NCI-H1694 (cell line): ENCODE data around the gene CUX1.
"Not testable (repeated sequence)": the region's sequence is repeated elsewhere in the genome, so short reads cannot be mapped to it uniquely, and the experiment has no call there.

Source experiments
- DNase-seq: peaks from one replicate; lab custom pipeline; 2025; lab: John Stamatoyannopoulos, UW

The CUX1 gene

DNA sequence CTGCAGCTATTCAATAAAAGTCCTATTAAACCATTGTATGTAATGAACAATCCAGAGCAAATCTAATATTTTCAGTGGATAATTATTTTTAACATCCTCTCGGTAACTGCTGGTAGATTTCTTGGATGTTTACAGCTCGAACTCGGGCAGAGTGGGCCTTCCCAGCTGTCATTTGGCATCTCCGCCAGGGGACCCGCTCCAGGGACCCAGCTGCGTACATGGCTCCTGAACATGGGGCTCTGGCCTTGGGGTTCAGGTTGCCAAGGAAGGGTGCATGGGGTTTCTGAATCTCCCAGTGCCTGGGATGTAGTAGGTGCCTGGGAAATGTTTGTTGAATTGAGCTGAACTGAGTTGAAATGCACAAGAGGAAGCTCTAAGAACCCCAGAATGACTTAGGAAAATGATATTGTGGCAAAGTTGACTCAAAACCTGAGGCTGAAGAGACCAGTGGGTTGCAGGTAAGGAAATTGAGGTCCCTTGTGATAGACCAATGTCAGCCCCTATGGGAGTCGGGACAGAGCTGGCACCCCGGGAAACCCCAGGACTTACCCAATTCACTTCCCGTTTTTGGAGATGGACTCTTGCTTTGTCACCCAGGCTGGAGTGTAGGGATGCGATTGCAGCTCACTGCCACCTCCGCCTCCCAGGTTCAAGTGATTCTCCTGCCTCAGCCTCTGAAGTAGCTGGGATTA is 228.4 kb downstream of the CUX1 start:
- no peak for DNase-seq

DNA sequence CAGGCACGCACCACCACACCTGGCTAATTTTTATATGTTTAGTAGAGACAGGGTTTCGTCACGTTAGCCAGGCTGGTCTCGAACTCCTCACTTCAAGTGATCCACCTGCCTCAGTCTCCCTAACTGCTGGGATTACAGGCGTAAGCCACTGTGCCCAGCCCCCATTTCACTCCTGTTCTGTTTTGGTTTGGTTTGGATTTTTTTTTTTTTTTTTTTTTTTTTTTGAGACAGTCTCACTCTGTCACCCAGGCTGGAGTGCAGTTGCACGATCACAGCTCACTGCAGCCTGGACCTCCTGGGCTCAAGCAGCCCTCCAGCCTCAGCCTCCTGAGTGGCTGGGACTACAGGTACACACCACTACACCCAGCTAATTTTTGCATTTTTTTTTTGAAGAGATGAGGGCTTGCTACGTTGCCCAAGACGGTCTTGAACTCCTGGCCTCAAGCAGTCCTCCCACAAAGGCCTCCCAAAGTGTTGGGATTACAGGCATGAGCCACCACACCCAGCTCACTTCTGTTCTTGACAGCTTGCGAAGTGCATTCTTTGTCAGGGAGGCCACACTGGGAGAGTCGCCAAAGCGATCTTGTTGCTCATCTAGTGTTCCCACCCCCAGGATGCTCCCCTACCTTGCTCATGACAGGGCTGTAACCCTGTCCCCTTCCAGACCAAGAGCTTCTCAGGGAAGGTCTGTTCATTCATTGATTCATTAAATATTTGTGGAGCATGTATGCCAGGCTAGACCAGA is 229.1 kb downstream of the CUX1 start:
- no peak for DNase-seq

DNA sequence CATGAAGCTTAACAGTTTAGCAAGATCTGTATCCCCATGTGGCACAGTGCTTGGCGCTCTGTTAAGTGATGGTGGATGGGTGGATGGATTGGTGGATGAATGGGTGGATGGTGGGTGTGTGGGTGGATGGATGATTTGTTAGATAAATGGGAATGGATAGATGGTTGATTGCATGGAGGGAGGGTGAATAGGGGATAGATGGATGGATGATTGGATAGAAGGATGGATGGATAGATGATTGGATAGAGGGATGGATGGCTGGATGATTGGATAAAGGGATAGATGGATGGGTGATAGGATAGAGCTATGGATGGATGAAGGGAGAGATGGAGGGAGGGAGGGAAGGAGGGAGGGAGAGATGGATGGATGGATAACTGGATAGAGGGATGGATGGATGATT is 229.7 kb downstream of the CUX1 start:
- no peak for DNase-seq

DNA sequence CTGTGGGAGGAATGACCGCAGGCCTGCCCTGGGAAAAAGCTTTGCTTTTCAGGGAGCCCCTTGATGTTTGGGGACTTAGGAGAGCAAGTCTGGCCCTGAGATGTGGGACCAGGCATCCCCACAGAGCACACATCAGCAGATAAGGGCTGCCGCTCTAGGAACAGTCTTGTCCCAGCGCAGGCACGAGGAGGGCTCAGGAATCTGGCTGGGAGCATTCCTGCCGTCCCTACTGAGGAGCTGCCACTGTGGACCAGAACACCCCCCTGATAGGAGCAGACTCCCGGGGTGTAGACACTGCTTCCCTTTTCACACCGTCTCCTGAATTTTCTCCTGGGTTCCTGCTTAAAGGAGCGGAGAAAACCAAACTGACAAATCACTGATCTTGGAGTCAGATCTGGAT is 232.3 kb downstream of the CUX1 start:
- DNase-seq: no peak

DNA sequence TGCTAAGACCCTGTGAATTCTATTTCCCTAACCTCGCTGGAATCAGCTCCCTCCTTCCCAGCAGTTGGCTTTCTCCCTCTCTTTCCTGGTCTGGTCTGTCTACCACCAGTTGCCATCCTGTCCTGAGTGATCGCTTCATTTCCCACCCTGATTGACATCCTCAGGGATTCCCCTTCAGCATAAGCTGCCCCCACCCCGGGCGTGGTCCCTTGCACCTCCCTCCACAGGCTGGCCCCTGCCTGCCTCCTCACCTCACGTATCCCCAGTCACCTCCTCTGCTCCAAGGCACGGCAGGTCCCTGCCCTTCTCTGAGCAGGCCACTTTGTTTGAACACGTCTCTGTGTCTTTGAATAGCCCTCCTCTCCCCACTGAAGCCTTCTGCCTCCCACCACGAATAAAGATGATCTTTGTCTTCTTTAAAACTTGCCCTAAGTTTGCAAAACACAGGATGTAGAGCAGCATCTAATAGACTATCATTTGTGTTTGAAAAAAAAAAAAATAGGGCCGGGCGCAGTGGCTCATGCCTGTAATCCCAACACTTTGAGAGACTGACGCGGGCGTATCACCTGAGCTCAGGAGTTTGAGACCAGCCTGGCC is 233.5 kb downstream of the CUX1 start:
- no peak for DNase-seq

DNA sequence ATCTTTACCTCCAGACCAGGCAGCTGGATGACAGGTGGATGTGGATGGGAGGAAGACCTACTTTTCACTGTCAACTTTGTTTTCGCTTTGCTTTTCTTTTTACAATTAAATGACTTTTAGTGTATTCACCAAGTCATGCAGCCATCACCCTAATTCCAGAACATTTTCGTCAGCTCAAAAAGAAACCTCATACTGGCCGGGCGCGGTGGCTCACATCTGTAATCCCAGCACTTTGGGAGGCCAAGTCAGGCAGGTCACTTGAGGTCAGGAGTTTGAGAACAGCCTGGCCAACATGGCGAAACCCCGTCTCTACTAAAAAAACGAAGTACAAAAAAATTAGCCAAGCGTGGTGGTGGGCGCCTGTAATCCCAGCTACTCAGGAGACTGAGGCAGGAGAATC is 234.3 kb downstream of the CUX1 start:
- DNase-seq: not testable (repeated sequence)

DNA sequence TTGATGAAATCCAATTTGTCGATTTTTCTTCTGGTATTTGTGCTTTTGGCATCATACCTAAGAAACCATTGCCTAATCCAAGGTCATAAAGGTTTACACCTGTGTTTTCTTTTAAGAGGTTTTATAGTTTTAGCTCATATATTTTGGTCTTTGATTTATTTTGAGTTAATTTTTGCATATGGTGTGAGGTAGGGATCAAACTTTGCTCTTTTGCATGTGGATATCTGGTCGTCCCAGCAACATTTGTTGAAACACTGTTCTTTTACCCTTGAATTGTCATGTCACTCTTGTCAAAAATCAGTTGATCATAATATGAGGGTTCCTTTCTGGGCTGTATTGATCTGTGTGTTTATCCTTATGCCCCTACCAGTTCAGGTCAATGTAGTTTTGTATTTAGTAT is 236.7 kb downstream of the CUX1 start:
- no peak for DNase-seq

DNA sequence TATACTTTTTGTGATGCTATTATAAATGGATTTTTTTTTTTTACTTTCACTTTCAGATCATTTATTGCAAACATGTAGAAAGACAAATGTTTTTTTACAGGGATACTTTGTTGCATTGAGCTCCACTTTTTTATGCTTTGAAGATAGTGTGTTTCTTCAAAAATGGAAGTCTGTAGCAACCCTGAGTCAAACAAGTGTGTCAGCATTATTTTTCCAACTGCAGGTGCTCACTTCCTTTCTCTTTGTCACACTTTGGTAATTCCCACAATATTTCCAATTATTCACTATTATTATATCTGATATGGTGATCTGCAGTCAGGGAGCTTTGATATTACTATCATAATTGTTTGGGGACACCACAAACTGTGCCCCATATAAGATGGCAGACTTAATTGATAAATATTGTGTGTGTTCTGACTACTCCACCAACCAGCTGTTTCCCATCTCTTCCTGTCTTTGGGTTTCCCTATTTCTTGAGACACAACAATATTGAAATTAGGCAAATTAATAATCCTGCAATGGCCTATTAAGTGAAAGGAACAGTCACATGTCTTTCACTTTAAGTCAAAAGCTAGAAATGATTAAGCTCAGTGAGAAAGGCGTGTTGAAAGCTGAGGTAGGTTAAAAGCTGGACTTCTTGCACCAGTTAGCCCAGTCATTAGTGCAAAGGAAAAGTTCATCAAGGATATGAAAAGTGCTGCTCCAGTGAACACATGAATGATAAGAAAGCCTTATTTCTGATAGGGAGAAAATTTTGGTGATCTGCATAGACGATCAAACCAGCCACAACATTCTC is 238.0 kb downstream of the CUX1 start:
- no peak for DNase-seq

DNA sequence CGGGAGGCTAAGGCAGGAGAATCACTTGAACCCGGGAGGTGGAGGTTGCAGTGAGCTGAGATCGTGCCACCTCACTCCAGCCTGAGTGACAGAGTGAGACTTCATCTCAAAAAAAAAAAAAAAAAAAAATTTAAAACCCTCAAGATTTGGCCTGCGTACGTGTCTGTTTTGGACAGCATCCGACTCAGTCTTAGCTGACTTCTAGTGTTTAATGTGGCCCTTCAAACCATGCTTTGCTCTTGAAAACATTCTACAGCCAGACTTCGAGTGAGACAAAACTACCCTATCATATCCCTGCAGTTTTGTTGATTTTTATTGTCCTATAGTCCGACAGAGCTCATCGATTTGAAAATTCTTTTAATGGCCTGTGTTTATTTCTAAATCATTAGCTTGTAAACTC is 242.1 kb downstream of the CUX1 start:
- DNase-seq: no peak

DNA sequence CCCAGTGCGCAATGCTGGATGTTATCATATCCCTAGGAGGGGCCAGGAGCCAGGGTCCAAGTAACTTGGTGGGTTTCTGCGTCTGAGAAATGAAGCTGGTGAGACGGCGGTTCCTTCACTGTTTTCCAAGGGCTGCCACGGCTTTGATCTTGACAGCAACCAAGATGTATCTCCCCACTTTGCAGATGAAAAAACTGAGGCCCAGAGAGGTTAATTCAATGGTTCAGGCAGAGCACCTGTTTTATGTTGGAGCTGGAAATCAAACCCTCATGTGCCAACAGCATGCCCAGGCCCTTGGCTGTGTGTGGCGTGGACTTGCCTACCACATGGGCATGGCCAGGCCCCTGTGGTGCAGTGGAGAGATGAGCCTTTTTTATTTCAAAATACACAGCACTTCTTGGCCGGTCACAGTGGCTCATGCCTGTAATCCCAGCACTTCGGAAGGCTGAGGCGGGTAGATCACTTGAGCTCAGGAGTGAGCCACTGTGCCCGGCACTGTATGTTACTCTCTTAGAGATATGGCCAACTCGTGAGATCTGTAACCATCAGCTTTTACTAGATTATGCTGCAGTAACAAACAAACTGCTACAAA is 244.0 kb downstream of the CUX1 start:
- DNase-seq: no peak

DNA sequence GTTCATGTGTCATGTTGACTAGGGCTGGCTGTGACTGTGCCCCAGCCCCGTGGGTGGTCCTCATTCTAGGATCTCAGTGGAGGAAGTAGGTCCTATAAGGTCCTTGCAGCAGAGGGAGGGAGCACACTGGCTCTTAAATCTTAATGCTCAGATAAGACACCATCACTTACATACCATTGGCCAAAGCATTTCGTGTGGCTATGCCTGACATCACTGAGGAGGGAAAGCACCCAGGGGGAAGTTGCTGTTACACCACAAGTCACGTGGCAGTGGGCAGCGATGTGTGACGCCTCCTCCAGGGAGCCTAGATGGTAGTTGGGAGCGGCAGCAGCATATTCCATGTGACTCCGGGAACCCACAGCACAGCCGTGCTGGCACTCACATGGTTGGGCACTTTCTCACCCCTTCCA is 244.6 kb downstream of the CUX1 start:
- DNase-seq: no peak

DNA sequence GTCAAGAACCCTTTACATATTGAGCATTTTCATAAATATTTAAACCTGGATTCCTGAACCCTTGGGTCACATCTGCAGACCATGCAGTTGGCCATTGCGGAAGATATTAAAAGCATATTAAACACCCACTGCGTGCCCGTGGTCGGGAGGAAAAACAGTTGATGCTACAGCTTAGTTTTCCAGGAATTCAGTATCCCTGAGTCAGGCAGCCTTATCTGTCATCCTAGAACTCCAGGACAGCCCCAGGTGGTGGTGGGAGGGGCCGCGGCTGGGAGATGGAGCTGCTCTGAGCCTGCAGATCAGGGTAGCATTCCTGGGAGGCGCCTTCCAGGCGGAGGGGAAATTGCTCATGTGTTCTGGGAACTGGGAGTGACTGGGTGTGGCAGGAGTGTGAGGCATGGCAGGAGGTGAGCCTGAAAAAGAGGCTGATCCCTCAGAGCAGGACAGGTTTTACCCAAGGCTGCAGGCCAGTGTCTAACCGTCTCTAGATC is 246.3 kb downstream of the CUX1 start:
- no peak for DNase-seq

DNA sequence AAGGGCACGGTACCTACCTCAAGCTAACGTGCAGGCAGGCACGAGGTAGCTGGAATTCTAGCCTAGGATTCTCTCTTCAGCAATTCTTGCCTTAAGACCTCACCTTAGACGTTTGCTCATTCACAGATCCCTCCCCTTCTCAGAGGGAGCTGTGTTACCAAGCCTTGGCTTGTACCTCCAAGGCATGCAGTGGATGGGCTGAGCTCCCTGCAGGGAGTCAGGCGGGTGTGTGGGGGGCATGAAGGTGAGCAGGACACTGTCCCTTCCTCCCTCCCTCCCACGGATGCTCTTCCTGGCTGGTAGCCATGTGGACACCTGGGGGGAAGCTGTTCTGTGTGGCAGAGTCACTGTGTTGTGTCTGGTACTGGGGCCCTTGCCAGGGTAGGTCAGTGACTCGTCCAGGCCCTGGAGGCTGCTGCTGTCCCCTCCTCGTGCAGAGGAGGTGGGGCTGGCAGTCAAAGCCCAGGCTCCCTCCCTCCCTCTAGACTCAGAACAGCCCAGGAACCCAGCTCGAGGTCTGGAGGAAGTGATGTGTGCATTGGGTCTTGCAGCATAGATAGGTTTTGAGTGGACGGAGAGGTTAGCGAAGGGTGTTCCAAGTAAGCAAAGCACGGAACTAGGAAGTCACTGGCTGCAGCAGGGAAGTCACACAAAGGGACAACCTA is 247.1 kb downstream of the CUX1 start:
- DNase-seq: no peak

DNA sequence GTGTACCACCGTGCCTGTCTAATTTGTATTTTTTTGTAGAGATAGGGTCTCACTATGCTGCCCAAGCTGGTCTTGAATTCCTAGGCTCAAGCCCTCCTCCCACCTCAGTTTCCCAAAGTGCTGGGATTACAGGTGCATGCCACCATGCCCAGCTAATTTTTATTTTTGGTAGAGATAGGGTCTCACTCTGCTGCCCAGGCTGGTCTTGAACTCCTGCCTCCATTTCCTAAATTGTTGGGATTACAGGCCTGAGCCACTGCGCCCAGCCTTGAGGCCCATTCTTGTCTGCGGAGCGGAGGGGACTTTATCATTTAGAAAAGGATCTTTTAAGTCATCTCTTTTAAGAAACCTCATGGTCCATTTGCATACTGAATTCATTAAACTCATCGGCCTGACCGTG is 247.8 kb downstream of the CUX1 start:
- DNase-seq: no peak

DNA sequence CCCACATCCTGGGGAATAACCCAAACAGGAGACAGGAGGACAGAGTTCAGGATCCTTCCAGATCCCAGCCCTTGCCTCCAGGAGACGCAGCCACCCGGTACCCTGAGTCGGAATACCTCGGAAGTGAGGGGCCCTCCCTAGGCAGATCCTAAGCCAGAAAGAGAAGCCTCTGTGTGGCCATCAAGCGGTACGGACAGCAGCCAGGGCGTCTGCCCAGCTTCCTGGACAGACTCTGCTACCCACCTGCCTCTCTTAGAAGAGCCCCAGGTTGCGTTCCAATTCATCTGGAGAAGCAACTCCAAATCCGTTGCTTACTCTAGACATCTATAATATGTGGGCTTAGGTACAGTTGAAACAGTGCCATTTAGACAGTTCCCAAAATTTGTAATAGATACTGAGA is 249.1 kb downstream of the CUX1 start:
- no peak for DNase-seq

DNA sequence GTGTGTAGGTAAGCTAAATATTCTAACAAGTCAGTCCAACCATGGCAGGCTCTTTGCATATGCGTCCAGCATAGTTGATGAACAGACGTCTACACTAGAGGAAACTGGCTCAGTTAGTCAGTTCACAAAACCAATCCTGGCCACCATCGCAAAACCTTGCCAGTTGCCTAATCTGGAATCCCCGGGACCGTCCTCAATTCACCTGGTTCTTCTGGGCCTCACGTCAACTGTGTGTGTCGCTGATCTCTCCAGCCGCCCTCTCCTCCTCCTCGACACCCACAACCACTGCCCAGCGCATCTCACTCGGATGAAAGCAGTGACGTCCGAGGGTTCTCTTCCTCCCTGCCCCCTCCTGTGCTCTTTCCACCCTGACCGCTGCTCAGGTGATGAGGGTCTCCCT is 251.4 kb downstream of the CUX1 start:
- DNase-seq: no peak

DNA sequence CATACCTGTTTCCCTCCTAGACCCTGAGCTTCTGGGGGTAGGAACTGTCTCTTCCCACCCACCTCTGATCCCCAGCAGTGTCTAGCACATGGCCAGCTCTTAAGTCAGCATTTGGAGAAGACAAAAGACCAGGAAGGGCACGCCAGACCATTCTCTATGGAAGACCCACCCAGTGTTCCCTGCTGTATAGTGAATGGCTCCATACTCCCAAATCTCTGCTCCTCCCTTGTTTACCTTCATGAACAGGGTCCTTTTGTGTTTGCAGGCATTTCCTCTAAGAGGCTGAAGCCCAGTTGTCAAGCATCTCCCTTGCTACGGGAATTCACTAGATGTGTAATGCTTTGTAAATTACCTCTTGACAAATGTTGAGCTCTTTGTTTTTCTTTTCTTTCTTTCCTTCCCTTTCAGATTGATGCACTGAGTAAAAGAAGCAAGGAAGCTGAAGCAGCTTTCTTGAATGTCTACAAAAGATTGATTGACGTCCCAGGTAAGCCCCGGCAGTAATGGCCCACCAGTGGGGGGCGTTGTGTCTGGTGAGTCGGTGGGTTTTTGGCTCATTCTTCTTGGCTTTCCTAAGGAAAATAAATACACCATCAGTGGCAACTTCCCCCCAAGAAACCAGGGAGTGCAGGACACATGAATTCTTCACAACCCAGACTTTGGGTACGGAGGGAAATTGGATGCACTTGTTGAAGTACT is 252.7 kb downstream of the CUX1 start:
- no peak for DNase-seq

DNA sequence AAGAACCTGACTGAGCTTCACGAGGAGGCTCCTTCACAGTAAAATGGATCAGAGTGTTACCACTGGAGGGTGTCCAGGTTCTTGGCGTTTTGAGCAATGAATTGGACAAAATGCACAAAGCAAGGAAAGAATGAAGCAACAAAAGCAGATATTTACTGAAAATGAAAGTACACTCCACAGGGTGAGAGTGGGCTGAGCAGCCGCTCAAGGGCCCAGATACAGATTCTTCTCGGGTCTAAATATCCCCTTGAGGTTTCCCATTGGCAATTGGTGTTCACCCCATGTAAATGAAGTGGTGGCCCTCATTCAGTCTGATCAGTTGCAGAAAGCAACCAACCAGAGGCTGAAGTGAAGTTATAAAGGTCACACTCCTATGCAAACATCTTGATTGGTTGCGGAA is 254.6 kb downstream of the CUX1 start:
- DNase-seq: no peak

DNA sequence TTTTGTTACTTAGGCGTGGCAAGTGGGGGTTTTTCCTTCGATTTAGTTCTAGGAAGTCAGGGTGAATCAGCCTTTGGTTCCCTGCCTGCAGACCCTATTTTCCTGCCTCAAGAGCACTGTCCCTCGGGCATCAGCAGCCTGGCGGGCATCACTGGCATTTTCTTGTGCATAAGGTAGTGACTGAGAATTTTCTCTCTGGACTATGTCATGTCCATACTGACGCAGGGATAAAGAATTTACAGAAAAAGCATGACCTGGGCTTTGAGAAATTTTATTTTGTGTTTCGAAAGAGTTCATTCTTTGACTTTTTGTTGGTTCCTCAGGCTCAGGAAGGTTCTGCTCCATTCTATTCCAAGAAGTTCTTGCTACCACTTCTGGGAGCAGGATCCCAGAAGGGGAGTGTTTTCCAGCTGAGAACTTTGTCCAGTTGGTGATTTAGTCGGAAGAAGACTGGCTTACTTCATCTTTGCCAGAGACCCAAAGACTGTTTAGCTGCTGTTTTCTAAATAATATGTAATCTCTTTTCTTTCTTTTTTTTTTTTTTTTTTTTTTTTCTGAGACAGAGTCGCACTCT is 255.3 kb downstream of the CUX1 start:
- DNase-seq: no peak
